Ishikawa (cell line): ENCODE measurements around the gene KRTAP4-6.
"Not testable (repeated sequence)": the region's sequence is repeated elsewhere in the genome, so short reads cannot be mapped to it uniquely, and the experiment has no call there.

Source experiments
- YY1 ChIP-seq: IDR thresholded peaks from 2 replicates; pipeline ENCODE4 v1.6.1; 2012; ENCODE audit warnings: low read depth
- TF ChIP-seq, protein P1 (sequence below): IDR thresholded peaks from 2 replicates; pipeline ENCODE4 v1.6.1; 2012

DNA sequence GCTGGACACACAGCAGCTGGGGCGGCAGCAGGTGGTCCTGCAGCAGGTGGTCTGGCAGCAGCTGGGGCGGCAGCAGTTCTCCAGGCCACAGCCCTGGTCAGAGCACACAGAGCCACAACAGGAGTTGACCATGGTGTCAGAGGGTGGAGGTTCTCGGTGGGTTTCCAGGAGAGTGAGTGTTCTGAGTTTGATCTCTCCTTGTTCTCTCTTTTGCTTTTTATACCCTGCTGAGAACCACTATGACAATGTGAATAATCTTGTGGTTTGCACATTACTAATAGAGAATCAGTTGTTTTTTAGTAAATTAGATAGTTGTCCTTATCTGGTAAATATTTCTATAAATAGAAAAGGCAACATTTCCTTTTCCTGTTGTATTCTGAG is 16.4 kb downstream of the KRTAP4-6 start, which contains the start of gene KRTAP4-12:
- TF ChIP-seq, protein P1, sequence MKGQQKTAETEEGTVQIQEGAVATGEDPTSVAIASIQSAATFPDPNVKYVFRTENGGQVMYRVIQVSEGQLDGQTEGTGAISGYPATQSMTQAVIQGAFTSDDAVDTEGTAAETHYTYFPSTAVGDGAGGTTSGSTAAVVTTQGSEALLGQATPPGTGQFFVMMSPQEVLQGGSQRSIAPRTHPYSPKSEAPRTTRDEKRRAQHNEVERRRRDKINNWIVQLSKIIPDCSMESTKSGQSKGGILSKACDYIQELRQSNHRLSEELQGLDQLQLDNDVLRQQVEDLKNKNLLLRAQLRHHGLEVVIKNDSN: not testable (repeated sequence)
- TF ChIP-seq YY1: not testable (repeated sequence)
